ENCODE results near the gene ZDHHC18. TPM values are rescaled to one million over a fixed set of nuclear protein-coding genes. Genes with fewer than 3 reads are reported as not detected.

The ZDHHC18 gene, protein sequence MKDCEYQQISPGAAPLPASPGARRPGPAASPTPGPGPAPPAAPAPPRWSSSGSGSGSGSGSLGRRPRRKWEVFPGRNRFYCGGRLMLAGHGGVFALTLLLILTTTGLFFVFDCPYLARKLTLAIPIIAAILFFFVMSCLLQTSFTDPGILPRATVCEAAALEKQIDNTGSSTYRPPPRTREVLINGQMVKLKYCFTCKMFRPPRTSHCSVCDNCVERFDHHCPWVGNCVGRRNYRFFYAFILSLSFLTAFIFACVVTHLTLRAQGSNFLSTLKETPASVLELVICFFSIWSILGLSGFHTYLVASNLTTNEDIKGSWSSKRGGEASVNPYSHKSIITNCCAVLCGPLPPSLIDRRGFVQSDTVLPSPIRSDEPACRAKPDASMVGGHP
- polyA plus RNA-seq (2013), result 33.2 and 34.4 TPM in 2 replicates

- Histone ChIP-seq H3K4ac (ENCODE audit: low read depth, low read length) (peak within 1 kb of the TSS; percentile 92), H4K91ac (ENCODE audit: low read depth, low read length) (peak within 1 kb of the TSS; percentile 97)
Observed at GRCh38 chr1:26826261-26827105, at the start of gene ZDHHC18. Gene ZDHHC18, plus strand, starts transcription at chr1:26826688. Its CDS starts 117 bp downstream, at chr1:26826805.

DNA sequence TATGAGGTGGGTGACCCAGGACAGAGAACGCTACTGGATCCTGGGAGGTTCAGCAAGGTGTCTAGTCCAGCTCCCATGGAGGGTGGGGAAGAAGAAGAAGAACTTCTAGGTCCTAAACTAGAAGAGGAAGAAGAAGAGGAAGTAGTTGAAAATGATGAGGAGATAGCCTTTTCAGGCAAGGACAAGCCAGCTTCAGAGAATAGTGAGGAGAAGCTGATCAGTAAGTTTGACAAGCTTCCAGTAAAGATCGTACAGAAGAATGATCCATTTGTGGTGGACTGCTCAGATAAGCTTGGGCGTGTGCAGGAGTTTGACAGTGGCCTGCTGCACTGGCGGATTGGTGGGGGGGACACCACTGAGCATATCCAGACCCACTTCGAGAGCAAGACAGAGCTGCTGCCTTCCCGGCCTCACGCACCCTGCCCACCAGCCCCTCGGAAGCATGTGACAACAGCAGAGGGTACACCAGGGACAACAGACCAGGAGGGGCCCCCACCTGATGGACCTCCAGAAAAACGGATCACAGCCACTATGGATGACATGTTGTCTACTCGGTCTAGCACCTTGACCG, 47.3 kb upstream of the ZDHHC18 start:
- H2BK5ac ChIP-seq (ENCODE audit: low read depth, low read length, poor library complexity), result no peak overlapping the region
- no peak overlapping the region for H3K27ac ChIP-seq (ENCODE audit: low read depth, low read length)
- no peak overlapping the region for H3K14ac ChIP-seq (ENCODE audit: low read length)
- DNase-seq, result no peak
- H2BK120ac ChIP-seq (ENCODE audit: insufficient read depth, low read length, poor library complexity), result no peak overlapping the region
- H3K4me2 ChIP-seq (ENCODE audit: low read length), result no peak overlapping the region
- no peak overlapping the region for H2AK5ac ChIP-seq (ENCODE audit: low read length)
- no peaks in the 10 kb centered on the region for H3K79me2 ChIP-seq (ENCODE audit: control insufficient read depth, insufficient read depth, low read length, poor library complexity)
- no peak overlapping the region for H3K18ac ChIP-seq (ENCODE audit: low read length)
- H3K23ac ChIP-seq (ENCODE audit: low read length), result no peak overlapping the region
- H3K9me3 ChIP-seq (ENCODE audit: insufficient read depth, low read depth, low read length), result no peaks in the 10 kb centered on the region
- no peaks in the 10 kb centered on the region for H3K79me1 ChIP-seq (ENCODE audit: low read length)
- peaks cover 4 to 5% of the 10 kb centered on the region in 2 experiments for H3K4me1 ChIP-seq (ENCODE audit: control insufficient read depth in 1 of 2, insufficient read depth in 2 of 2, low read length in 2 of 2)
- no peak overlapping the region for H3K9ac ChIP-seq (ENCODE audit: low read length)
- no peak overlapping the region for H2AFZ ChIP-seq (ENCODE audit: insufficient read depth, low read length, poor library complexity)
- H4K91ac ChIP-seq (ENCODE audit: low read depth, low read length), result no peak overlapping the region
- no CpG with 5 or more reads among the region's 11 CpGs for WGBS (ENCODE audit: extremely low coverage, insufficient coverage, insufficient read length)
- no peak overlapping the region for H2BK12ac ChIP-seq (ENCODE audit: low read length)
- no peaks in the 10 kb centered on the region for H3K27me3 ChIP-seq (ENCODE audit: insufficient read depth, low read length)
- H4K12ac ChIP-seq (ENCODE audit: low read depth, low read length), result no peak overlapping the region
- peaks cover 49 to 69% of the 10 kb centered on the region in 2 experiments for H3K36me3 ChIP-seq (ENCODE audit: control insufficient read depth in 1 of 2, insufficient read depth in 2 of 2, low read length in 2 of 2)
- no peak overlapping the region for H4K8ac ChIP-seq (ENCODE audit: low read depth, low read length)
- H3K4me3 ChIP-seq (ENCODE audit: low read depth, low read length), result no peak overlapping the region
- H3K4ac ChIP-seq (ENCODE audit: low read depth, low read length), result no peak overlapping the region

More at GRCh38 chr1:26826261-26827105, at the start of gene ZDHHC18:
- DNase-seq, result peak; percentile 41 to 79
- Histone ChIP-seq H2BK5ac (ENCODE audit: low read depth, low read length, poor library complexity) (peak within 1 kb of the TSS; percentile 87), H3K4me1 (ENCODE audit: control insufficient read depth in 1 of 2, insufficient read depth in 2 of 2, low read length in 2 of 2) (peaks cover 22 to 26% of the 10 kb centered on the region in 2 experiments), H3K27me3 (ENCODE audit: insufficient read depth, low read length) (no peaks in the 10 kb centered on the region), H2BK12ac (ENCODE audit: low read length) (peak within 1 kb of the TSS; percentile 80), H3K18ac (ENCODE audit: low read length) (peak within 1 kb of the TSS; percentile 95), H4K8ac (ENCODE audit: low read depth, low read length) (peak within 1 kb of the TSS; percentile 98), H2AFZ (ENCODE audit: insufficient read depth, low read length, poor library complexity) (peak within 1 kb of the TSS; percentile 97), H3K14ac (ENCODE audit: low read length) (peak within 1 kb of the TSS; percentile 86), H2BK120ac (ENCODE audit: insufficient read depth, low read length, poor library complexity) (peak within 1 kb of the TSS; percentile 91), H3K9ac (ENCODE audit: low read length) (peak within 1 kb of the TSS; percentile 88), H3K79me1 (ENCODE audit: low read length) (peaks cover 10% of the 10 kb centered on the region), H3K4me3 (ENCODE audit: low read depth, low read length) (peak within 1 kb of the TSS; percentile 84), H4K12ac (ENCODE audit: low read depth, low read length) (peak within 1 kb of the TSS; percentile 89), H3K9me3 (ENCODE audit: insufficient read depth, low read depth, low read length) (no peaks in the 10 kb centered on the region), H3K4me2 (ENCODE audit: low read length) (peak within 1 kb of the TSS; percentile 59), H3K27ac (ENCODE audit: low read depth, low read length) (peak within 1 kb of the TSS; percentile 84), H3K23ac (ENCODE audit: low read length) (no peak within 1 kb of the TSS), H2AK5ac (ENCODE audit: low read length) (peak within 1 kb of the TSS; percentile 90), H3K79me2 (ENCODE audit: control insufficient read depth, insufficient read depth, low read length, poor library complexity) (peaks cover 9% of the 10 kb centered on the region), H3K36me3 (ENCODE audit: control insufficient read depth in 1 of 2, insufficient read depth in 2 of 2, low read length in 2 of 2) (peaks cover 6 to 11% of the 10 kb centered on the region in 2 experiments)
- no CpG with 5 or more reads among the region's 107 CpGs for WGBS (ENCODE audit: extremely low coverage, insufficient coverage, insufficient read length)

DNA sequence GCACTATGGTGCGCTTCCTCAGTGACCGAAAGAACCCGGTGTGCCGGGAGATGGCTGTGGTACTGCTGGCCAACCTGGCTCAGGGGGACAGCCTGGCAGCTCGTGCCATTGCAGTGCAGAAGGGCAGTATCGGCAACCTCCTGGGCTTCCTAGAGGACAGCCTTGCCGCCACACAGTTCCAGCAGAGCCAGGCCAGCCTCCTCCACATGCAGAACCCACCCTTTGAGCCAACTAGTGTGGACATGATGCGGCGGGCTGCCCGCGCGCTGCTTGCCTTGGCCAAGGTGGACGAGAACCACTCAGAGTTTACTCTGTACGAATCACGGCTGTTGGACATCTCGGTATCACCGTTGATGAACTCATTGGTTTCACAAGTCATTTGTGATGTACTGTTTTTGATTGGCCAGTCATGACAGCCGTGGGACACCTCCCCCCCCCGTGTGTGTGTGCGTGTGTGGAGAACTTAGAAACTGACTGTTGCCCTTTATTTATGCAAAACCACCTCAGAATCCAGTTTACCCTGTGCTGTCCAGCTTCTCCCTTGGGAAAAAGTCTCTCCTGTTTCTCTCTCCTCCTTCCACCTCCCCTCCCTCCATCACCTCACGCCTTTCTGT, 46.0 kb upstream of the ZDHHC18 start:
- peaks cover 9 to 12% of the 10 kb centered on the region in 2 experiments for H3K4me1 ChIP-seq (ENCODE audit: control insufficient read depth in 1 of 2, insufficient read depth in 2 of 2, low read length in 2 of 2)
- no peaks in the 10 kb centered on the region for H3K9me3 ChIP-seq (ENCODE audit: insufficient read depth, low read depth, low read length)
- no peak overlapping the region for H2AFZ ChIP-seq (ENCODE audit: insufficient read depth, low read length, poor library complexity)
- H4K12ac ChIP-seq (ENCODE audit: low read depth, low read length), result no peak overlapping the region
- WGBS (ENCODE audit: extremely low coverage, insufficient coverage, insufficient read length), result 100% methylated on average over 1 of the region's 21 CpGs
- peaks cover 37 to 56% of the 10 kb centered on the region in 2 experiments for H3K36me3 ChIP-seq (ENCODE audit: control insufficient read depth in 1 of 2, insufficient read depth in 2 of 2, low read length in 2 of 2)
- H3K79me1 ChIP-seq (ENCODE audit: low read length), result no peaks in the 10 kb centered on the region
- no peak overlapping the region for H2BK5ac ChIP-seq (ENCODE audit: low read depth, low read length, poor library complexity)
- no peaks in the 10 kb centered on the region for H3K27me3 ChIP-seq (ENCODE audit: insufficient read depth, low read length)
- H3K27ac ChIP-seq (ENCODE audit: low read depth, low read length), result no peak overlapping the region
- H3K18ac ChIP-seq (ENCODE audit: low read length), result no peak overlapping the region
- no peak overlapping the region for H3K4me3 ChIP-seq (ENCODE audit: low read depth, low read length)
- no peak overlapping the region for H2AK5ac ChIP-seq (ENCODE audit: low read length)
- H3K4ac ChIP-seq (ENCODE audit: low read depth, low read length), result no peak overlapping the region
- DNase-seq, result no peak
- no peak overlapping the region for H2BK12ac ChIP-seq (ENCODE audit: low read length)
- no peak overlapping the region for H4K8ac ChIP-seq (ENCODE audit: low read depth, low read length)
- no peak overlapping the region for H3K23ac ChIP-seq (ENCODE audit: low read length)
- no peak overlapping the region for H3K9ac ChIP-seq (ENCODE audit: low read length)
- no peak overlapping the region for H3K4me2 ChIP-seq (ENCODE audit: low read length)
- no peaks in the 10 kb centered on the region for H3K79me2 ChIP-seq (ENCODE audit: control insufficient read depth, insufficient read depth, low read length, poor library complexity)
- H3K14ac ChIP-seq (ENCODE audit: low read length), result no peak overlapping the region
- no peak overlapping the region for H4K91ac ChIP-seq (ENCODE audit: low read depth, low read length)
- H2BK120ac ChIP-seq (ENCODE audit: insufficient read depth, low read length, poor library complexity), result no peak overlapping the region
